ENCODE data around the gene FLYWCH1. TPM values are rescaled to one million over a fixed set of nuclear protein-coding genes. Genes with fewer than 3 reads are reported as not detected.

The FLYWCH1 gene
- total and polyA plus RNA-seq, 9 of the 15 experiments (the other 6 are each of a cell fraction or from before 2014, with no cell fraction given): 0.18 to 33.6 (median 11.3) TPM

DNA sequence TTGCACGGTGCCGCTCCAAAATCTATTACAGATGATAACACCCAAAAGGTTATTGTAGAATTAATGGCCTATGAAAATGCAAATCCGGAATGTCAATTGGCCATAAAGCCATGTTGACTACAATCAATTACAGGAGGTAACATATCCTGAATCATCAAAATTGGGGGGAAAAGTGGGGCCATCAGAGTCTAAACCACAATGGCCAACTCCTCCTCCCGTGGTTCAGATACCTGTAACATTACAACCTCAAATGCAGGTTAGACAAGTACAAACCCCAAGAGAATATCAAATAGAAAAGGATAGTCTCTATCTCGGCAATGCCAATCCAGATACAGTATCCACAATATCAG, 14.9 kb downstream of the FLYWCH1 start:
- DNase-seq (ENCODE audit: extremely low read depth in 1 of 4, low spot score in 3 of 4) (no peak), FAIRE-seq (no peak), ATAC-seq (peak; percentile 38; the same call in 2 of the 3 replicates)
- Histone ChIP-seq H3K4me2 (ENCODE audit: insufficient read depth, low read length) (peak overlapping the region; percentile 65), H3K79me2 (ENCODE audit: control insufficient read depth, insufficient read depth, low read length) (no peaks in the 10 kb centered on the region), H4K20me1 (replicated peaks; ENCODE audit: control insufficient read depth, insufficient read depth, low read length) (no peaks in the 10 kb centered on the region), H3K9me3 (replicated peaks; ENCODE audit: control insufficient read depth, insufficient read depth, low read depth, low read length) (no peaks in the 10 kb centered on the region), H3K4me1 (replicated peaks in 1 of 2; ENCODE audit: control insufficient read depth in 2 of 2, insufficient read depth in 2 of 2, low read length in 2 of 2) (peaks cover 3 to 22% of the 10 kb centered on the region in 2 experiments; a peak in 3 of 5 replicates), H3K36me3 (ENCODE audit: control insufficient read depth, insufficient read depth, low read length) (peaks cover 22% of the 10 kb centered on the region; the same call in 1 of the 3 replicates), H2AFZ (ENCODE audit: low read depth, low read length) (peak overlapping the region; percentile 86), H3K4me3 (no peak overlapping the region), H3K9me1 (ENCODE audit: control insufficient read depth, insufficient read depth, low read length) (no peaks in the 10 kb centered on the region), H3K27ac (ENCODE audit: extremely low read depth, low read depth, low read length) (no peak overlapping the region), H3K27me3 (ENCODE audit: control insufficient read depth in 2 of 2, insufficient read depth in 2 of 2, low read length in 2 of 2) (no peaks in the 10 kb centered on the region), H3K9ac (ENCODE audit: insufficient read depth in 1 of 2, low read depth in 2 of 2, low read length in 2 of 2) (no peak overlapping the region)
- ChIA-PET POLR2A (interaction anchor here (0.7 to 1.0 kb wide), 3 partner anchors 13 to 123 kb away, joined by 3 read pairs; partner anchors contain the start of gene FLYWCH1), CTCF (ENCODE audit: low intra/inter-chr PET ratio) (interaction anchor here (1.1 to 2.2 kb wide), 3 partner anchors 52 to 732 kb away, joined by 3 to 17 read pairs (median 12); no protein-coding TSS in a partner anchor)
- BruUV-seq (replicated peaks): no TSS peak
- WGBS (ENCODE audit: insufficient coverage, low coverage, missing lambda C conversion rate): 58% methylated on average over 5 of the region's 5 CpGs
- in situ Hi-C loops (cut with MboI): loop anchor here (5.0 kb wide), 1 partner anchor 89 kb away; no protein-coding TSS in a partner anchor
- intact Hi-C loops (cut with micrococcal nuclease): loop anchor here (5.0 kb wide), 1 partner anchor 56 kb away; the partner anchor contains the start of gene PKMYT1
- TF ChIP-seq, protein P1, sequence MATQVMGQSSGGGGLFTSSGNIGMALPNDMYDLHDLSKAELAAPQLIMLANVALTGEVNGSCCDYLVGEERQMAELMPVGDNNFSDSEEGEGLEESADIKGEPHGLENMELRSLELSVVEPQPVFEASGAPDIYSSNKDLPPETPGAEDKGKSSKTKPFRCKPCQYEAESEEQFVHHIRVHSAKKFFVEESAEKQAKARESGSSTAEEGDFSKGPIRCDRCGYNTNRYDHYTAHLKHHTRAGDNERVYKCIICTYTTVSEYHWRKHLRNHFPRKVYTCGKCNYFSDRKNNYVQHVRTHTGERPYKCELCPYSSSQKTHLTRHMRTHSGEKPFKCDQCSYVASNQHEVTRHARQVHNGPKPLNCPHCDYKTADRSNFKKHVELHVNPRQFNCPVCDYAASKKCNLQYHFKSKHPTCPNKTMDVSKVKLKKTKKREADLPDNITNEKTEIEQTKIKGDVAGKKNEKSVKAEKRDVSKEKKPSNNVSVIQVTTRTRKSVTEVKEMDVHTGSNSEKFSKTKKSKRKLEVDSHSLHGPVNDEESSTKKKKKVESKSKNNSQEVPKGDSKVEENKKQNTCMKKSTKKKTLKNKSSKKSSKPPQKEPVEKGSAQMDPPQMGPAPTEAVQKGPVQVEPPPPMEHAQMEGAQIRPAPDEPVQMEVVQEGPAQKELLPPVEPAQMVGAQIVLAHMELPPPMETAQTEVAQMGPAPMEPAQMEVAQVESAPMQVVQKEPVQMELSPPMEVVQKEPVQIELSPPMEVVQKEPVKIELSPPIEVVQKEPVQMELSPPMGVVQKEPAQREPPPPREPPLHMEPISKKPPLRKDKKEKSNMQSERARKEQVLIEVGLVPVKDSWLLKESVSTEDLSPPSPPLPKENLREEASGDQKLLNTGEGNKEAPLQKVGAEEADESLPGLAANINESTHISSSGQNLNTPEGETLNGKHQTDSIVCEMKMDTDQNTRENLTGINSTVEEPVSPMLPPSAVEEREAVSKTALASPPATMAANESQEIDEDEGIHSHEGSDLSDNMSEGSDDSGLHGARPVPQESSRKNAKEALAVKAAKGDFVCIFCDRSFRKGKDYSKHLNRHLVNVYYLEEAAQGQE (IDR thresholded peaks at IDR 0.05; ENCODE audit: borderline replicate concordance): no peak
- TF ChIP-seq, protein P1 (CRISPR knock-in tag; IDR thresholded peaks at IDR 0.05; ENCODE audit: low read depth): no peak
- TF ChIP-seq NRF1 (conservative IDR thresholded peaks at IDR 0.05 in 1 of 2, IDR thresholded peaks at IDR 0.05 in 1 of 2) (peak in 1 of 2 experiments; percentile 15; a peak in 1 of 4 replicates), TAF7 (tag; IDR thresholded peaks at IDR 0.05) (no peak), BCL6 (CRISPR knock-in tag; IDR thresholded peaks at IDR 0.05) (no peak), RNF2 (IDR thresholded peaks at IDR 0.05) (no peak), ZNF217 (CRISPR knock-in tag; IDR thresholded peaks at IDR 0.05) (no peak), C11orf30 (IDR thresholded peaks at IDR 0.05; ENCODE audit: low read depth) (peak; percentile 57), ZNF316 (IDR thresholded peaks at IDR 0.05) (peak; percentile 55; the same call in 1 of the 2 replicates)
- TF ChIP-seq, protein P2, sequence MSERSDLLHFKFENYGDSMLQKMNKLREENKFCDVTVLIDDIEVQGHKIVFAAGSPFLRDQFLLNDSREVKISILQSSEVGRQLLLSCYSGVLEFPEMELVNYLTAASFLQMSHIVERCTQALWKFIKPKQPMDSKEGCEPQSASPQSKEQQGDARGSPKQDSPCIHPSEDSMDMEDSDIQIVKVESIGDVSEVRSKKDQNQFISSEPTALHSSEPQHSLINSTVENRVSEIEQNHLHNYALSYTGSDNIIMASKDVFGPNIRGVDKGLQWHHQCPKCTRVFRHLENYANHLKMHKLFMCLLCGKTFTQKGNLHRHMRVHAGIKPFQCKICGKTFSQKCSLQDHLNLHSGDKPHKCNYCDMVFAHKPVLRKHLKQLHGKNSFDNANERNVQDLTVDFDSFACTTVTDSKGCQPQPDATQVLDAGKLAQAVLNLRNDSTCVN (CRISPR knock-in tag; IDR thresholded peaks at IDR 0.05): no peak
- TF ChIP-seq, protein P3, sequence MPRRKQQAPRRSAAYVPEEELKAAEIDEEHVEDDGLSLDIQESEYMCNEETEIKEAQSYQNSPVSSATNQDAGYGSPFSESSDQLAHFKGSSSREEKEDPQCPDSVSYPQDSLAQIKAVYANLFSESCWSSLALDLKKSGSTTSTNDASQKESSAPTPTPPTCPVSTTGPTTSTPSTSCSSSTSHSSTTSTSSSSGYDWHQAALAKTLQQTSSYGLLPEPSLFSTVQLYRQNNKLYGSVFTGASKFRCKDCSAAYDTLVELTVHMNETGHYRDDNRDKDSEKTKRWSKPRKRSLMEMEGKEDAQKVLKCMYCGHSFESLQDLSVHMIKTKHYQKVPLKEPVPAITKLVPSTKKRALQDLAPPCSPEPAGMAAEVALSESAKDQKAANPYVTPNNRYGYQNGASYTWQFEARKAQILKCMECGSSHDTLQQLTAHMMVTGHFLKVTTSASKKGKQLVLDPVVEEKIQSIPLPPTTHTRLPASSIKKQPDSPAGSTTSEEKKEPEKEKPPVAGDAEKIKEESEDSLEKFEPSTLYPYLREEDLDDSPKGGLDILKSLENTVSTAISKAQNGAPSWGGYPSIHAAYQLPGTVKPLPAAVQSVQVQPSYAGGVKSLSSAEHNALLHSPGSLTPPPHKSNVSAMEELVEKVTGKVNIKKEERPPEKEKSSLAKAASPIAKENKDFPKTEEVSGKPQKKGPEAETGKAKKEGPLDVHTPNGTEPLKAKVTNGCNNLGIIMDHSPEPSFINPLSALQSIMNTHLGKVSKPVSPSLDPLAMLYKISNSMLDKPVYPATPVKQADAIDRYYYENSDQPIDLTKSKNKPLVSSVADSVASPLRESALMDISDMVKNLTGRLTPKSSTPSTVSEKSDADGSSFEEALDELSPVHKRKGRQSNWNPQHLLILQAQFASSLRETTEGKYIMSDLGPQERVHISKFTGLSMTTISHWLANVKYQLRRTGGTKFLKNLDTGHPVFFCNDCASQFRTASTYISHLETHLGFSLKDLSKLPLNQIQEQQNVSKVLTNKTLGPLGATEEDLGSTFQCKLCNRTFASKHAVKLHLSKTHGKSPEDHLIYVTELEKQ (CRISPR knock-in tag; IDR thresholded peaks at IDR 0.05): no peak

Measured in K562 (cell line).